GM12878 (cell line): Measurements from ENCODE around the gene BUB1. TPM values are rescaled to one million over a fixed set of nuclear protein-coding genes. Genes with fewer than 3 reads are reported as not detected.

Experiments
- ATAC-seq: fragments of 200-7000 bp; cut with Tn5 transposase; 3 replicates; pipeline ENCODE4 v1.9.1; 2020; ENCODE audit warnings: mild to moderate bottlenecking, moderate library complexity
- BruUV-seq: library from RNA; stranded (reverse); fragments of 400-500 nt; replicated peaks from 2 replicates; lab custom pipeline; 2021; lab: Mats Ljungman, UMichigan
- CTCF ChIA-PET: fragments of 300-600 bp; sonication (Branson Sonifier 250); formaldehyde crosslinking; extraction: SDS; loops from one replicate; lab custom pipeline; 2021; ENCODE audit warnings: inconsistent platforms; lab: Yijun Ruan, JAX
- POLR2A ChIA-PET: fragments of 350-600 bp; formaldehyde crosslinking; extraction: SDS; loops from one replicate; lab custom pipeline; 2021; ENCODE audit warnings: inconsistent platforms; lab: Charles Lee
- RAD21 ChIA-PET: fragments of 300-600 bp; sonication (Branson Sonifier 250); formaldehyde crosslinking; loops from one replicate; lab custom pipeline; 2023; ENCODE audit warnings: antibody characterized with exemption; ENCODE audit not compliant: unreplicated experiment; lab: Charles Lee
- SMC1A ChIA-PET: fragments of 300-600 bp; sonication (Branson Sonifier 250); formaldehyde crosslinking; loops from one replicate; lab custom pipeline; 2023; ENCODE audit not compliant: unreplicated experiment, uncharacterized antibody; lab: Charles Lee
- DNase-seq: peaks from one replicate; pipeline ENCODE4 v3.0.0-alpha.2; 2011; ENCODE audit warnings: low read depth, low spot score
- FAIRE-seq: peaks from 3 replicates; lab custom pipeline; 2011; peaks lifted over from hg19 to GRCh38; lab: Jason Lieb, UNC
- H2AFZ ChIP-seq: 2 replicates; pipeline ENCODE4 v1.6.0; 2011; ENCODE audit warnings: low read depth, low read length, control low read depth; ENCODE audit not compliant: control insufficient read depth
- H3K27ac ChIP-seq: 2 replicates; pipeline ENCODE4 v1.5.1; 2011; ENCODE audit warnings: control low read depth; ENCODE audit not compliant: control insufficient read depth, insufficient read depth
- H3K27me3 ChIP-seq, 2 experiments: replicated peaks in 1 of 2; 2 replicates each; pipeline versions ENCODE4 v1.6.0 to v1.6.1; 2011; ENCODE audit warnings: low read length in 1 of 2; ENCODE audit not compliant: control insufficient read depth in 2 of 2, insufficient read depth in 2 of 2
- H3K36me3 ChIP-seq, 2 experiments: 2 replicates each; pipeline ENCODE4 v1.5.1; 2011; ENCODE audit warnings: low read length in 1 of 2; ENCODE audit not compliant: control insufficient read depth in 2 of 2, insufficient read depth in 2 of 2
- H3K4me1 ChIP-seq: 2 replicates; pipeline ENCODE4 v1.6.1; 2011; ENCODE audit warnings: mild to moderate bottlenecking, low read length, moderate library complexity, mixed read lengths; ENCODE audit not compliant: control insufficient read depth, insufficient read depth
- H3K4me2 ChIP-seq: 2 replicates; pipeline ENCODE4 v1.6.0; 2011; ENCODE audit warnings: control low read depth; ENCODE audit not compliant: control insufficient read depth, insufficient read depth
- H3K4me3 ChIP-seq: fragments of 200-600 bp; sonication (generic); 2 replicates; pipeline ENCODE4 v1.5.1; 2016
- H3K79me2 ChIP-seq: 2 replicates; pipeline ENCODE4 v1.6.0; 2011; ENCODE audit warnings: low read length; ENCODE audit not compliant: control insufficient read depth, insufficient read depth
- H3K9ac ChIP-seq: 2 replicates; pipeline ENCODE4 v1.8.0; 2011; ENCODE audit warnings: low read length, control low read depth, mixed read lengths; ENCODE audit not compliant: control insufficient read depth, insufficient read depth
- H3K9me3 ChIP-seq: replicated peaks from 3 replicates; pipeline ENCODE4 v1.5.1; 2011; ENCODE audit warnings: mild to moderate bottlenecking, low read length; ENCODE audit not compliant: control insufficient read depth, insufficient read depth
- H4K20me1 ChIP-seq: 2 replicates; pipeline ENCODE4 v1.6.0; 2011; ENCODE audit not compliant: control insufficient read depth, insufficient read depth
- BCL3 ChIP-seq: IDR thresholded peaks from 2 replicates; pipeline ENCODE4 v1.6.1; 2011; ENCODE audit warnings: borderline replicate concordance, low read depth, mild to moderate bottlenecking, moderate library complexity, low read length; ENCODE audit not compliant: insufficient read depth, poor library complexity, severe bottlenecking
- BMI1 ChIP-seq: fragments of 450-650 bp; IDR thresholded peaks from 2 replicates; pipeline ENCODE4 v1.6.1; 2016; ENCODE audit warnings: mild to moderate bottlenecking, moderate library complexity, borderline replicate concordance
- CTCF ChIP-seq, 3 experiments: IDR thresholded peaks in 2 of 3; conservative IDR thresholded peaks in 1 of 3; 2 replicates each; pipeline ENCODE4 v1.5.1; 2011; ENCODE audit warnings: low read depth in 3 of 3, low read length in 3 of 3, mild to moderate bottlenecking in 3 of 3, control low read depth in 2 of 3, moderate library complexity in 2 of 3, inconsistent platforms in 1 of 3, mixed read lengths in 1 of 3; ENCODE audit not compliant: control insufficient read depth in 2 of 3, insufficient read depth in 1 of 3; ENCODE audit errors: extremely low read depth in 1 of 3
- E2F8 ChIP-seq: fragments of 450-650 bp; IDR thresholded peaks from 2 replicates; pipeline ENCODE4 v1.6.1; 2018; ENCODE audit warnings: mild to moderate bottlenecking, low read depth, moderate library complexity; ENCODE audit not compliant: partially characterized antibody
- ETV6 ChIP-seq, 2 experiments: fragments of 450-650 bp in 1 of 2; IDR thresholded peaks in 1 of 2; conservative IDR thresholded peaks in 1 of 2; 2 replicates each; pipeline ENCODE4 v1.6.1; 2014; ENCODE audit warnings: antibody characterized with exemption in 1 of 2, borderline replicate concordance in 1 of 2, low read depth in 1 of 2, mild to moderate bottlenecking in 1 of 2, moderate library complexity in 1 of 2
- KDM1A ChIP-seq: fragments of 200-600 bp; sonication (generic); IDR thresholded peaks from 2 replicates; pipeline ENCODE4 v1.6.1; 2016; ENCODE audit warnings: borderline replicate concordance
- PAX8 ChIP-seq: fragments of 450-650 bp; IDR thresholded peaks from 2 replicates; pipeline ENCODE4 v1.6.1; 2017; ENCODE audit warnings: mild to moderate bottlenecking, moderate library complexity
- POLR2AphosphoS2 ChIP-seq: IDR thresholded peaks from 2 replicates; pipeline ENCODE4 v1.6.1; 2011; ENCODE audit warnings: low read depth, mild to moderate bottlenecking, low read length, improper control_type of control experiment, moderate library complexity
- RAD21 ChIP-seq: IDR thresholded peaks from 2 replicates; pipeline ENCODE4 v1.6.1; 2011; ENCODE audit warnings: mild to moderate bottlenecking, low read depth, low read length, moderate library complexity; ENCODE audit not compliant: insufficient read depth
- RELA ChIP-seq: fragments of 450-650 bp; IDR thresholded peaks from 2 replicates; pipeline ENCODE4 v1.8.0; 2014; ENCODE audit warnings: borderline replicate concordance; ENCODE audit not compliant: partially characterized antibody
- SIX5 ChIP-seq: IDR thresholded peaks from 2 replicates; pipeline ENCODE4 v1.6.1; 2011; ENCODE audit warnings: mild to moderate bottlenecking, low read depth, low read length, moderate library complexity; ENCODE audit not compliant: severe bottlenecking
- STAT1 ChIP-seq: fragments of 450-650 bp; conservative IDR thresholded peaks from 2 replicates; pipeline ENCODE4 v1.6.1; 2014; ENCODE audit warnings: antibody characterized with exemption, mild to moderate bottlenecking
- whole genome bisulfite sequencing: methylation state at CpG from one replicate; pipeline ENCODE4 v1.1.6; 2016; ENCODE audit warnings: low lambda C conversion rate; ENCODE audit not compliant: insufficient replicate concordance, insufficient coverage; ENCODE audit errors: missing lambda C conversion rate; 5-methylcytosine and 5-hydroxymethylcytosine counted together
- in situ Hi-C: fragments of 300-500 bp; cut with MboI; formaldehyde crosslinking; loops from 9 replicates; pipeline ENCODE4 v1.14.3; 2018; ENCODE audit warnings: mixed read lengths
- intact Hi-C: fragments of 100-400 bp; cut with micrococcal nuclease; formaldehyde crosslinking; loops from one replicate; pipeline ENCODE4 v1.14.2; 2022; ENCODE audit not compliant: unreplicated experiment
- polyA plus RNA-seq, 11 experiments: library from polyadenylated mRNA; depleted of rRNA in 4 of 11; unstranded in 6 of 11; stranded (reverse) in 5 of 11; fragments of >200 nt; fragmentation: Nextera tagmentation in 4 of 11; fragmentation: Illumina TruSeq in 1 of 11; extraction: Ambion mirVana in 4 of 11; extraction: Trizol in 1 of 11; gene quantifications; 1 replicate in 1 of 11; 2 replicates in 10 of 11; pipeline versions ENCODE4 v1.2.1 to v1.2.3, GENCODE V29; 2011 to 2016; ENCODE audit warnings: inconsistent platforms in 2 of 11, missing spikeins in 2 of 11, low read depth in 1 of 11
- total RNA-seq, 4 experiments: library from RNA; depleted of rRNA in 3 of 4; stranded (reverse); fragments of >200 nt in 3 of 4; fragmentation: Illumina TruSeq in 1 of 4; extraction: Trizol in 1 of 4; gene quantifications; 2 replicates each; pipeline versions ENCODE4 v1.2.1 to v1.2.3, GENCODE V29; 2013 to 2021
- TF ChIP-seq, protein P1 (sequence below): fragments of 450-650 bp; formaldehyde crosslinking; IDR thresholded peaks from 2 replicates; pipeline ENCODE4 v1.4.0; 2022; ENCODE audit warnings: mild to moderate bottlenecking, moderate library complexity

The BUB1 gene
- total and polyA plus RNA-seq, 10 of the 15 experiments (the other 5 are each of a cell fraction or from before 2014, with no cell fraction given), result 52.4 to 142 (median 88.9) TPM

DNA sequence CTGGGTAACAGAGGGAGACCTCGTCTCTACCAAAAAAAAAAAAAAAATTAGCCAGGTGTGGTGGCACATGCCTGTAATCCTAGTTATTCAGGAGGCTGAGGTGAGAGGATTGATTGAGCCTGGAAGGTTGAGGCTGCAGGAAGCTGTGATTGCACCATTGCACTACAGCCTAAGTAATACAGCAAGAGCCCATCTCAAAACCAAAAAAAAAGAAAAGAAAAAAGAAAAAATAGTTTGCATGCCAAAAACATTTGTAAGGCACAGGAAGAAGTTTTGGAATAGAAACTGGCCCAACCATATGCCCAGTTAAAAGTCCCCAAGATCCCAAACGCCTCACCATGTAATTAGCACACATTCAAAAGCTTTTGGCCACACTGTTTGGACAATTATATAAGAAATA, 41.1 kb upstream of the BUB1 start:
- Histone ChIP-seq H3K27ac (no peak overlapping the region), H3K79me2 (no peaks in the 10 kb centered on the region), H3K4me1 (no peaks in the 10 kb centered on the region), H3K9me3 (no peaks in the 10 kb centered on the region), H4K20me1 (no peaks in the 10 kb centered on the region), H2AFZ (no peak overlapping the region), H3K36me3 (no peaks in the 10 kb centered on the region), H3K27me3 (peaks cover 0 to 3% of the 10 kb centered on the region in 2 experiments; a peak in 1 of 4 replicates), H3K9ac (no peak overlapping the region), H3K4me2 (no peak overlapping the region), H3K4me3 (no peak overlapping the region)
- POLR2A ChIA-PET, result interaction anchor here (0.7 to 1.6 kb wide), 3 partner anchors 17 to 30 kb away, joined by 3 to 4 read pairs (median 3); no protein-coding TSS in a partner anchor
- intact Hi-C loops, result no loop called here
- CTCF ChIA-PET, result interaction anchor here (0.9 to 1.5 kb wide), 6 partner anchors 12 to 44 kb away, joined by 3 to 5 read pairs (median 4); no protein-coding TSS in a partner anchor
- 28% methylated on average over 2 of the region's 2 CpGs for WGBS
- no TSS peak for BruUV-seq
- FAIRE-seq (no peak), DNase-seq (no peak), ATAC-seq (no peak)
- in situ Hi-C loops, result no loop called here
- SMC1A ChIA-PET, result interaction anchor here (0.7 to 6.9 kb wide), 11 partner anchors 9 to 42 kb away, joined by 3 to 43 read pairs (median 6); partner anchors contain the start of genes ACOXL and BUB1
- RAD21 ChIA-PET, result interaction anchor here (0.8 to 2.1 kb wide), 7 partner anchors 8 to 40 kb away, joined by 3 to 11 read pairs (median 4); partner anchors contain the start of genes ACOXL and BUB1
- TF ChIP-seq, protein P1, sequence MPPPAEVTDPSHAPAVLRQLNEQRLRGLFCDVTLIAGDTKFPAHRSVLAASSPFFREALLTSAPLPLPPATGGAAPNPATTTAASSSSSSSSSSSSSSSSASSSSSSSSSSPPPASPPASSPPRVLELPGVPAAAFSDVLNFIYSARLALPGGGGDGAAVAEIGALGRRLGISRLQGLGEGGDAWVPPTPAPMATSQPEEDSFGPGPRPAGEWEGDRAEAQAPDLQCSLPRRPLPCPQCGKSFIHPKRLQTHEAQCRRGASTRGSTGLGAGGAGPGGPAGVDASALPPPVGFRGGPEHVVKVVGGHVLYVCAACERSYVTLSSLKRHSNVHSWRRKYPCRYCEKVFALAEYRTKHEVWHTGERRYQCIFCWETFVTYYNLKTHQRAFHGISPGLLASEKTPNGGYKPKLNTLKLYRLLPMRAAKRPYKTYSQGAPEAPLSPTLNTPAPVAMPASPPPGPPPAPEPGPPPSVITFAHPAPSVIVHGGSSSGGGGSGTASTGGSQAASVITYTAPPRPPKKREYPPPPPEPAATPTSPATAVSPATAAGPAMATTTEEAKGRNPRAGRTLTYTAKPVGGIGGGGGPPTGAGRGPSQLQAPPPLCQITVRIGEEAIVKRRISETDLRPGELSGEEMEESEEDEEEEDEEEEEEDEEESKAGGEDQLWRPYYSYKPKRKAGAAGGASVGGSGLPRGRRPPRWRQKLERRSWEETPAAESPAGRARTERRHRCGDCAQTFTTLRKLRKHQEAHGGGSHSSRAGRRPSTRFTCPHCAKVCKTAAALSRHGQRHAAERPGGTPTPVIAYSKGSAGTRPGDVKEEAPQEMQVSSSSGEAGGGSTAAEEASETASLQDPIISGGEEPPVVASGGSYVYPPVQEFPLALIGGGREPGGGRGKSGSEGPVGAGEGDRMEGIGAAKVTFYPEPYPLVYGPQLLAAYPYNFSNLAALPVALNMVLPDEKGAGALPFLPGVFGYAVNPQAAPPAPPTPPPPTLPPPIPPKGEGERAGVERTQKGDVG (CRISPR knock-in tag), result no peak
- no peak for TF ChIP-seq BMI1
- no peak for TF ChIP-seq KDM1A
- no peak for TF ChIP-seq RELA
- no peak for TF ChIP-seq POLR2AphosphoS2
- TF ChIP-seq RAD21, result no peak
- TF ChIP-seq E2F8, result no peak
- no peak for TF ChIP-seq BCL3
- TF ChIP-seq SIX5, result no peak
- TF ChIP-seq PAX8, result no peak
- TF ChIP-seq STAT1, result no peak
- TF ChIP-seq CTCF (IDR thresholded peaks at IDR 0.05 in 2 of 3, conservative IDR thresholded peaks at IDR 0.05 in 1 of 3; ENCODE audit: control insufficient read depth in 2 of 3, extremely low read depth in 1 of 3, insufficient read depth in 1 of 3, low read depth in 3 of 3, low read length in 3 of 3), result no peak
- no peak for TF ChIP-seq ETV6 (conservative IDR thresholded peaks at IDR 0.05 in 1 of 2, IDR thresholded peaks at IDR 0.05 in 1 of 2; ENCODE audit: borderline replicate concordance in 1 of 2, low read depth in 1 of 2)
